DOHH2 (cell line): ENCODE data around the gene FIBP.

Experiments
- H3F3A ChIP-seq: fragments of 200-600 bp; sonication (generic), shearing (Covaris generic); 2 replicates; pipeline ENCODE4 v1.6.0; 2016; ENCODE audit warnings: antibody characterized with exemption, mild to moderate bottlenecking; ENCODE audit not compliant: control insufficient read depth, insufficient read depth
- H3K27ac ChIP-seq: fragments of 200-600 bp; sonication (generic); 2 replicates; pipeline ENCODE4 v1.5.1; 2014; ENCODE audit warnings: low read depth, mild to moderate bottlenecking, low read length, moderate library complexity
- H3K27me3 ChIP-seq: fragments of 200-600 bp; sonication (generic); 2 replicates; pipeline ENCODE4 v1.6.1; 2014; ENCODE audit warnings: mild to moderate bottlenecking, low read length, mixed read lengths; ENCODE audit not compliant: control insufficient read depth
- H3K36me3 ChIP-seq: fragments of 200-600 bp; sonication (generic); 2 replicates; pipeline ENCODE4 v1.6.1; 2014; ENCODE audit warnings: mild to moderate bottlenecking, low read length, moderate library complexity, mixed read lengths; ENCODE audit not compliant: control insufficient read depth
- H3K4me1 ChIP-seq: fragments of 200-600 bp; sonication (generic); 2 replicates; pipeline ENCODE4 v1.6.1; 2014; ENCODE audit warnings: mild to moderate bottlenecking, low read length, mixed read lengths; ENCODE audit not compliant: control insufficient read depth
- H3K4me2 ChIP-seq: fragments of 200-600 bp; sonication (generic); 2 replicates; pipeline ENCODE4 v1.6.0; 2014; ENCODE audit warnings: mild to moderate bottlenecking, low read length, moderate library complexity
- H3K4me3 ChIP-seq: fragments of 200-600 bp; sonication (generic); 2 replicates; pipeline ENCODE4 v1.5.1; 2014; ENCODE audit warnings: mild to moderate bottlenecking, low read length, mixed read lengths
- H3K79me2 ChIP-seq: fragments of 200-600 bp; sonication (generic); 2 replicates; pipeline ENCODE4 v1.6.1; 2014; ENCODE audit warnings: mild to moderate bottlenecking, low read length, mixed read lengths; ENCODE audit not compliant: control insufficient read depth
- H3K9me2 ChIP-seq: fragments of 200-600 bp; sonication (generic); replicated peaks from 2 replicates; pipeline ENCODE4 v1.6.1; 2014; ENCODE audit warnings: mild to moderate bottlenecking, low read length, mixed read lengths; ENCODE audit not compliant: control insufficient read depth
- H3K9me3 ChIP-seq: fragments of 200-600 bp; sonication (generic); 2 replicates; pipeline ENCODE4 v1.6.1; 2014; ENCODE audit warnings: antibody characterized with exemption, low read length, mixed read lengths; ENCODE audit not compliant: control insufficient read depth, insufficient read depth
- H4K20me1 ChIP-seq: fragments of 200-600 bp; sonication (generic); 2 replicates; pipeline ENCODE4 v1.6.0; 2014; ENCODE audit warnings: low read depth, mild to moderate bottlenecking, antibody characterized with exemption, low read length, moderate library complexity; ENCODE audit not compliant: control insufficient read depth, insufficient read depth
- EZH2phosphoT487 ChIP-seq: fragments of 200-600 bp; sonication (generic); IDR thresholded peaks from 2 replicates; pipeline ENCODE4 v1.6.1; 2017; ENCODE audit warnings: borderline replicate concordance, mild to moderate bottlenecking, antibody characterized with exemption, low read length, moderate library complexity, mixed read lengths
- TF ChIP-seq, protein P1 (sequence below): fragments of 200-600 bp; sonication (generic); IDR thresholded peaks from one replicate; pipeline ENCODE4 v1.5.1; 2014; ENCODE audit warnings: antibody characterized with exemption, mild to moderate bottlenecking, low read depth, low read length; ENCODE audit not compliant: poor library complexity, severe bottlenecking

Gene FIBP

DNA sequence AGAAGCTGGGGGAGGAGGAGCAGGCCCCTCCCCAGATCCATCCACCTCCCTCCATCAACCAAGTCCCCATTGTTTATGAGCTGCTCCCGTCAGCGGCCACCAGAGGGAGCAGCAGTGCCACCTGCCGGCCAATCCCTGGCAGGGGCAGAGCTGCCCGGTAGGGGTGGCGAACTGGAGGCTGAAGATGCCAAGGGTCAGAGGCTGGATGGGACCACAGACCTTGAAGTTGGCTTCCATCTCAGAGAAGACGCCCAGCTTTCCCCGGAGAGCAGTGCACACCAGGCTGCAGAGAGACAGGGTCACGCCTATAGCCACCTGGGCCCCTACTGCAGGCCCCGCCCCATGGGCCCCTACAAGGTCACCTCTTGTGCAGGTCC is 3.6 kb downstream of the FIBP start:
- Histone ChIP-seq H3K79me2 (peaks cover 10% of the 10 kb centered on the region), H3K9me2 (no peaks in the 10 kb centered on the region), H3K27ac (no peak overlapping the region), H3K36me3 (peaks cover 52% of the 10 kb centered on the region), H3F3A (peaks cover 14% of the 10 kb centered on the region), H3K4me1 (peaks cover 41% of the 10 kb centered on the region), H3K4me3 (peak overlapping the region; percentile 33; the same call in 1 of the 2 replicates), H3K9me3 (no peaks in the 10 kb centered on the region), H4K20me1 (no peaks in the 10 kb centered on the region), H3K4me2 (peak overlapping the region; percentile 50), H3K27me3 (no peaks in the 10 kb centered on the region)
- TF ChIP-seq, protein P1, sequence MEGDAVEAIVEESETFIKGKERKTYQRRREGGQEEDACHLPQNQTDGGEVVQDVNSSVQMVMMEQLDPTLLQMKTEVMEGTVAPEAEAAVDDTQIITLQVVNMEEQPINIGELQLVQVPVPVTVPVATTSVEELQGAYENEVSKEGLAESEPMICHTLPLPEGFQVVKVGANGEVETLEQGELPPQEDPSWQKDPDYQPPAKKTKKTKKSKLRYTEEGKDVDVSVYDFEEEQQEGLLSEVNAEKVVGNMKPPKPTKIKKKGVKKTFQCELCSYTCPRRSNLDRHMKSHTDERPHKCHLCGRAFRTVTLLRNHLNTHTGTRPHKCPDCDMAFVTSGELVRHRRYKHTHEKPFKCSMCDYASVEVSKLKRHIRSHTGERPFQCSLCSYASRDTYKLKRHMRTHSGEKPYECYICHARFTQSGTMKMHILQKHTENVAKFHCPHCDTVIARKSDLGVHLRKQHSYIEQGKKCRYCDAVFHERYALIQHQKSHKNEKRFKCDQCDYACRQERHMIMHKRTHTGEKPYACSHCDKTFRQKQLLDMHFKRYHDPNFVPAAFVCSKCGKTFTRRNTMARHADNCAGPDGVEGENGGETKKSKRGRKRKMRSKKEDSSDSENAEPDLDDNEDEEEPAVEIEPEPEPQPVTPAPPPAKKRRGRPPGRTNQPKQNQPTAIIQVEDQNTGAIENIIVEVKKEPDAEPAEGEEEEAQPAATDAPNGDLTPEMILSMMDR: peak; percentile 100
- no peak for TF ChIP-seq EZH2phosphoT487

DNA sequence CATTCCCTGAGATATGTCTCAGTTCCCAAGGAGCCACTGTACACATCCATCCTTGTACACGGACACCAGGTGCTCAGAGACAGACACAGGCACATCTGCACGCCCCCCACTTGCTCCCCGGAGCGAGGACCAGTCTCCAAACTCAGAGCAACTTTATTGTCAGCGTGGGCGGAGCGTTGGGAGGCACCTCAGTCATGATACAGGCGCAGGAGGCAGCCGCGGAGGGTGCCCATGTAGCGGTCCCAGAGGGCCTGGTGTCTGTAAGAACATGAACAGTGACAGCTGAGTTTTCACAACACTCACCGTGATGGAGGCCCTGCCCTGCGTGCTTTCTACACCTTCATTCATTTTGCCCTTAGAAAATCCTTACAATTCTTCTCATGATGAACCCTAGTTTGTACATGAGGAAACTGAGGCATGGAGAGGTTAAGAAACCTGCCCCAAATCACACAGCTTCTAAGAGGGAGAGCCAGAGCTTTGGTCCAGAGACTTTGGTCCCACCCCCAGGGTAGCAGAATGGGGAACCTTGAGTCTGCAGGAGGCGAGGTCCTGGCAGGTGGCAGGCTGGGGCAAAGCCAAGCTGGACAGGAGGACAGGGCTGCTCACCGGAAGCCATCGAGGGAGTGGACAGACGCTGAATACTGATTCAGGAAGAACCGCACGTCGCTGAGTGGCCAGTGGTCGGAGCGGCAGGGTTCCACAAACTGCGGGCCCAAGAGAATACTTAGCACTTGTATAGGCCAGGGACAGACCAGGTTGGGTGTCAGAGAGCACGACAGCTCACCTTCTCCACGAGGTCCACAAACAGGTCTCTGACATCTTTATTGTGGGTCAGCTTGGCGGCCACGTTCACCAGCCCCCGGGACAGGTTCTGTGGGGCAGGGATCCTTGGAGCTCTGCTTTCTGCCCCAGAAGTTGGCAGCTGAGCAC is 4.2 kb downstream of the FIBP start:
- TF ChIP-seq, protein P1: no peak
- no peak for TF ChIP-seq EZH2phosphoT487
- H3F3A ChIP-seq: peaks cover 9% of the 10 kb centered on the region
- H3K4me2 ChIP-seq: peak overlapping the region; percentile 50; the same call in 1 of the 2 replicates
- H3K79me2 ChIP-seq: peaks cover 10% of the 10 kb centered on the region
- no peaks in the 10 kb centered on the region for H3K9me2 ChIP-seq
- H3K9me3 ChIP-seq: no peaks in the 10 kb centered on the region
- H3K27ac ChIP-seq: no peak overlapping the region
- H3K4me1 ChIP-seq: peaks cover 35% of the 10 kb centered on the region
- H3K27me3 ChIP-seq: no peaks in the 10 kb centered on the region
- H3K4me3 ChIP-seq: no peak overlapping the region
- H3K36me3 ChIP-seq: peaks cover 52% of the 10 kb centered on the region
- H4K20me1 ChIP-seq: no peaks in the 10 kb centered on the region

DNA sequence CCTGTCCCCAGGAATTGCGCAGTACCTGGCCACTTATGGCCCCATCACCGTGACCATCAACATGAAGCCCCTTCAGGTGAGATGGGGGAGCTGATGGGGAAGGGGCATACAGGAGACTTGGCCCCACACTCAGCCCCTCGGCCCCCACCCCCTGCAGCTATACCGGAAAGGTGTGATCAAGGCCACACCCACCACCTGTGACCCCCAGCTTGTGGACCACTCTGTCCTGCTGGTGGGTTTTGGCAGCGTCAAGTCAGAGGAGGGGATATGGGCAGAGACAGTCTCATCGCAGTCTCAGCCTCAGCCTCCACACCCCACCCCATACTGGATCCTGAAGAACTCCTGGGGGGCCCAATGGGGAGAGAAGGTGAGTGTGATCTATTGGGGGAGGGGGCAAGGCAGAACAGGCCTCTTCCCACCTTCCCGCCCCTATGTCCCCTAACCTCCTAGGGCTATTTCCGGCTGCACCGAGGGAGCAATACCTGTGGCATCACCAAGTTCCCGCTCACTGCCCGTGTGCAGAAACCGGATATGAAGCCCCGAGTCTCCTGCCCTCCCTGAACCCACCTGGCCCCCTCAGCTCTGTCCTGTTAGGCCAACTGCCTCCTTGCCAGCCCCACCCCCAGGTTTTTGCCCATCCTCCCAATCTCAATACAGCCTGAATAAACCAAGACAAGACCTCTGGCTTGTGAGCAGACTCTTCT is 5.1 kb downstream of the FIBP start:
- TF ChIP-seq EZH2phosphoT487: no peak
- TF ChIP-seq, protein P1: no peak
- Histone ChIP-seq H3K79me2 (peaks cover 10% of the 10 kb centered on the region), H3K9me2 (no peaks in the 10 kb centered on the region), H3K27ac (no peak overlapping the region), H3K36me3 (peaks cover 52% of the 10 kb centered on the region), H3K27me3 (no peaks in the 10 kb centered on the region), H4K20me1 (no peaks in the 10 kb centered on the region), H3K9me3 (no peaks in the 10 kb centered on the region), H3F3A (peaks cover 4% of the 10 kb centered on the region), H3K4me2 (no peak overlapping the region), H3K4me1 (peaks cover 29% of the 10 kb centered on the region), H3K4me3 (no peak overlapping the region)
